RWPE1 (cell line): Measurements from ENCODE around the gene TMEM144.

Experiments used
- CTCF ChIA-PET: fragments of 350-600 bp; sonication (Branson Sonifier 250); formaldehyde crosslinking; extraction: SDS; loops from one replicate; lab custom pipeline; 2021; lab: Yijun Ruan, JAX
- POLR2A ChIA-PET: fragments of 400-600 bp; formaldehyde crosslinking; extraction: SDS; loops from one replicate; lab custom pipeline; 2020; ENCODE audit warnings: antibody characterized with exemption; ENCODE audit not compliant: low non-redundant PET; lab: Yijun Ruan, JAX
- DNase-seq: peaks from one replicate; pipeline ENCODE4 v3.0.0; 2012; ENCODE audit warnings: low spot score
- H3K27ac ChIP-seq: fragments of 450-650 bp; 2 replicates; pipeline ENCODE4 v1.5.1; 2017
- CTCF ChIP-seq: fragments of 450-650 bp; conservative IDR thresholded peaks from 2 replicates; pipeline ENCODE4 v1.5.1; 2017; ENCODE audit warnings: low read depth, mild to moderate bottlenecking

The TMEM144 gene

GRCh38 chr4:158295053-158295452, 84.8 kb downstream of the TMEM144 start:
- CTCF ChIA-PET, result no interaction called here
- TF ChIP-seq CTCF, result no peak
- no peak overlapping the region for H3K27ac ChIP-seq
- DNase-seq, result no peak
- POLR2A ChIA-PET, result no interaction called here

- no peak for DNase-seq
- ChIA-PET CTCF (interaction anchor here (0.6 kb wide), 1 partner anchor 916 kb away, joined by 3 read pairs; no protein-coding TSS in a partner anchor), POLR2A (no interaction called here)
- TF ChIP-seq CTCF, result no peak
- no peak overlapping the region for H3K27ac ChIP-seq
Observed at GRCh38 chr4:158297866-158298265, 87.6 kb downstream of the TMEM144 start.

- ChIA-PET POLR2A (no interaction called here), CTCF (no interaction called here)
- DNase-seq, result no peak
- no peak for TF ChIP-seq CTCF
- no peak overlapping the region for H3K27ac ChIP-seq
Observed at GRCh38 chr4:158299459-158300007, 89.2 kb downstream of the TMEM144 start.

GRCh38 chr4:158300012-158300411, 89.7 kb downstream of the TMEM144 start:
- DNase-seq, result no peak
- POLR2A ChIA-PET, result no interaction called here
- no peak for TF ChIP-seq CTCF
- H3K27ac ChIP-seq, result no peak overlapping the region
- CTCF ChIA-PET, result no interaction called here

- ChIA-PET CTCF (no interaction called here), POLR2A (no interaction called here)
- peak; percentile 49 for DNase-seq
- no peak overlapping the region for H3K27ac ChIP-seq
- no peak for TF ChIP-seq CTCF
Observed at GRCh38 chr4:158302076-158302866, 92.0 kb downstream of the TMEM144 start.

- TF ChIP-seq CTCF, result no peak
- POLR2A ChIA-PET, result no interaction called here
- no peak for DNase-seq
- CTCF ChIA-PET, result no interaction called here
- no peak overlapping the region for H3K27ac ChIP-seq
Observed at GRCh38 chr4:158304694-158305093, 94.4 kb downstream of the TMEM144 start.
